HepG2 (cell line): Measurements from ENCODE around the gene SHC1.

Experiments
- CTCF ChIP-seq: sonication (generic); formaldehyde crosslinking; IDR thresholded peaks from 2 replicates; pipeline ENCODE4 v1.5.0; 2020; ENCODE audit warnings: mild to moderate bottlenecking, missing genetic modification reagents, moderate library complexity
- PRDM4 ChIP-seq: sonication (generic); formaldehyde crosslinking; IDR thresholded peaks from 2 replicates; pipeline ENCODE4 v1.9.0; 2021; ENCODE audit warnings: missing genetic modification reagents, borderline replicate concordance
- SAP130 ChIP-seq: IDR thresholded peaks from 2 replicates; pipeline ENCODE4 v1.6.1; 2016; ENCODE audit warnings: low read depth
- SCMH1 ChIP-seq: sonication (generic); formaldehyde crosslinking; IDR thresholded peaks from 2 replicates; pipeline ENCODE4 v1.9.0; 2021; ENCODE audit warnings: missing genetic modification reagents, mild to moderate bottlenecking, borderline replicate concordance
- ZNF251 ChIP-seq: sonication (generic); formaldehyde crosslinking; IDR thresholded peaks from 2 replicates; pipeline ENCODE4 v1.9.0; 2021; ENCODE audit warnings: mild to moderate bottlenecking, missing genetic modification reagents
- ZNF335 ChIP-seq: sonication (generic); formaldehyde crosslinking; IDR thresholded peaks from 2 replicates; pipeline ENCODE4 v1.4.0; 2020; ENCODE audit warnings: missing genetic modification reagents

- TF ChIP-seq ZNF335 (CRISPR knock-in tag) (no peak), SAP130 (CRISPR knock-in tag) (peak; percentile 89), CTCF (CRISPR knock-in tag) (peak; percentile 75), SCMH1 (CRISPR knock-in tag) (no peak), ZNF251 (CRISPR knock-in tag) (no peak; the same call in 1 of the 2 replicates), PRDM4 (CRISPR knock-in tag) (no peak)
Observed at GRCh38 chr1:154961207-154962155, 9.1 kb downstream of the SHC1 start, which contains the start of gene PYGO2.
